Measurements from ENCODE around the gene GABRB3.

GABRB3 gene

GRCh38 chr15:26624128-26624527 lies 148.7 kb downstream of the GABRB3 start:
- H3K4me3 ChIP-seq: no peak overlapping the region
- TF ChIP-seq CTCF (IDR thresholded peaks at IDR 0.05): no peak
- DNase-seq (ENCODE audit: low spot score): no peak
- no peak overlapping the region for H3K27ac ChIP-seq

GRCh38 chr15:26623071-26623470 lies 149.8 kb downstream of the GABRB3 start:
- no peak for DNase-seq (ENCODE audit: low spot score)
- no peak overlapping the region for H3K4me3 ChIP-seq
- H3K27ac ChIP-seq: no peak overlapping the region
- no peak for TF ChIP-seq CTCF (IDR thresholded peaks at IDR 0.05)

GRCh38 chr15:26621816-26622215 lies 151.1 kb downstream of the GABRB3 start:
- H3K27ac ChIP-seq: no peak overlapping the region
- H3K4me3 ChIP-seq: no peak overlapping the region
- DNase-seq (ENCODE audit: low spot score): no peak
- TF ChIP-seq CTCF (IDR thresholded peaks at IDR 0.05): no peak

GRCh38 chr15:26620528-26621458 lies 152.1 kb downstream of the GABRB3 start:
- no peak overlapping the region for H3K4me3 ChIP-seq
- DNase-seq (ENCODE audit: low spot score): no peak
- H3K27ac ChIP-seq: no peak overlapping the region
- no peak for TF ChIP-seq CTCF (IDR thresholded peaks at IDR 0.05)

- Histone ChIP-seq H3K4me3 (no peak overlapping the region), H3K27ac (no peak overlapping the region)
- no peak for TF ChIP-seq CTCF (IDR thresholded peaks at IDR 0.05)
- no peak for DNase-seq (ENCODE audit: low spot score)
These were observed 157.0 kb downstream of the GABRB3 start for GRCh38 chr15:26615927-26616302.

GRCh38 chr15:26615188-26615926 lies 157.5 kb downstream of the GABRB3 start:
- Histone ChIP-seq H3K4me3 (no peak overlapping the region), H3K27ac (no peak overlapping the region)
- no peak for TF ChIP-seq CTCF (IDR thresholded peaks at IDR 0.05)
- no peak for DNase-seq (ENCODE audit: low spot score)

All from coronary artery (tissue), 2 donors.